ENCODE results near the gene MMP11. TPM values are rescaled to one million over a fixed set of nuclear protein-coding genes. Genes with fewer than 3 reads are reported as not detected.

The MMP11 gene
- total and polyA plus RNA-seq, 2 of the 13 experiments (the other 11 are each of a cell fraction or from before 2014, with no cell fraction given): 8.9 to 28.6 TPM

- no peak for TF ChIP-seq ARID5B (CRISPR knock-in tag; IDR thresholded peaks at IDR 0.05)
- no peak for TF ChIP-seq ZNF749 (CRISPR knock-in tag; IDR thresholded peaks at IDR 0.05; ENCODE audit: borderline replicate concordance)
- TF ChIP-seq, protein P1, sequence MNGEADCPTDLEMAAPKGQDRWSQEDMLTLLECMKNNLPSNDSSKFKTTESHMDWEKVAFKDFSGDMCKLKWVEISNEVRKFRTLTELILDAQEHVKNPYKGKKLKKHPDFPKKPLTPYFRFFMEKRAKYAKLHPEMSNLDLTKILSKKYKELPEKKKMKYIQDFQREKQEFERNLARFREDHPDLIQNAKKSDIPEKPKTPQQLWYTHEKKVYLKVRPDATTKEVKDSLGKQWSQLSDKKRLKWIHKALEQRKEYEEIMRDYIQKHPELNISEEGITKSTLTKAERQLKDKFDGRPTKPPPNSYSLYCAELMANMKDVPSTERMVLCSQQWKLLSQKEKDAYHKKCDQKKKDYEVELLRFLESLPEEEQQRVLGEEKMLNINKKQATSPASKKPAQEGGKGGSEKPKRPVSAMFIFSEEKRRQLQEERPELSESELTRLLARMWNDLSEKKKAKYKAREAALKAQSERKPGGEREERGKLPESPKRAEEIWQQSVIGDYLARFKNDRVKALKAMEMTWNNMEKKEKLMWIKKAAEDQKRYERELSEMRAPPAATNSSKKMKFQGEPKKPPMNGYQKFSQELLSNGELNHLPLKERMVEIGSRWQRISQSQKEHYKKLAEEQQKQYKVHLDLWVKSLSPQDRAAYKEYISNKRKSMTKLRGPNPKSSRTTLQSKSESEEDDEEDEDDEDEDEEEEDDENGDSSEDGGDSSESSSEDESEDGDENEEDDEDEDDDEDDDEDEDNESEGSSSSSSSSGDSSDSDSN (CRISPR knock-in tag; IDR thresholded peaks at IDR 0.05): peak; percentile 45; the same call in 1 of the 2 replicates
- TF ChIP-seq ZNF563 (CRISPR knock-in tag; IDR thresholded peaks at IDR 0.05): peak; percentile 43; the same call in 1 of the 2 replicates
- TF ChIP-seq RARA (CRISPR knock-in tag; IDR thresholded peaks at IDR 0.05): peak; percentile 17; the same call in 1 of the 2 replicates
- TF ChIP-seq SAP130 (CRISPR knock-in tag; IDR thresholded peaks at IDR 0.05; ENCODE audit: low read depth): 0 out of 2 replicates have a peak, but pooled peaks have one; percentile 20
- no peak for TF ChIP-seq ZNF605 (CRISPR knock-in tag; IDR thresholded peaks at IDR 0.05)
- TF ChIP-seq ZSCAN31 (CRISPR knock-in tag; IDR thresholded peaks at IDR 0.05; ENCODE audit: low read depth): peak; percentile 45; the same call in 1 of the 2 replicates
- no peak for TF ChIP-seq HOXD1 (CRISPR knock-in tag; IDR thresholded peaks at IDR 0.05)
- TF ChIP-seq ZNF782 (CRISPR knock-in tag; IDR thresholded peaks at IDR 0.05; ENCODE audit: borderline replicate concordance): 0 out of 2 replicates have a peak, but pooled peaks have one; percentile 1
- 0 out of 2 replicates have a peak, but pooled peaks have one; percentile 48 for TF ChIP-seq ZBTB7A (CRISPR knock-in tag; IDR thresholded peaks at IDR 0.05)
- TF ChIP-seq KDM5B (CRISPR knock-in tag; IDR thresholded peaks at IDR 0.05; ENCODE audit: borderline replicate concordance): peak; percentile 48; the same call in 1 of the 2 replicates
- TF ChIP-seq, protein P2, sequence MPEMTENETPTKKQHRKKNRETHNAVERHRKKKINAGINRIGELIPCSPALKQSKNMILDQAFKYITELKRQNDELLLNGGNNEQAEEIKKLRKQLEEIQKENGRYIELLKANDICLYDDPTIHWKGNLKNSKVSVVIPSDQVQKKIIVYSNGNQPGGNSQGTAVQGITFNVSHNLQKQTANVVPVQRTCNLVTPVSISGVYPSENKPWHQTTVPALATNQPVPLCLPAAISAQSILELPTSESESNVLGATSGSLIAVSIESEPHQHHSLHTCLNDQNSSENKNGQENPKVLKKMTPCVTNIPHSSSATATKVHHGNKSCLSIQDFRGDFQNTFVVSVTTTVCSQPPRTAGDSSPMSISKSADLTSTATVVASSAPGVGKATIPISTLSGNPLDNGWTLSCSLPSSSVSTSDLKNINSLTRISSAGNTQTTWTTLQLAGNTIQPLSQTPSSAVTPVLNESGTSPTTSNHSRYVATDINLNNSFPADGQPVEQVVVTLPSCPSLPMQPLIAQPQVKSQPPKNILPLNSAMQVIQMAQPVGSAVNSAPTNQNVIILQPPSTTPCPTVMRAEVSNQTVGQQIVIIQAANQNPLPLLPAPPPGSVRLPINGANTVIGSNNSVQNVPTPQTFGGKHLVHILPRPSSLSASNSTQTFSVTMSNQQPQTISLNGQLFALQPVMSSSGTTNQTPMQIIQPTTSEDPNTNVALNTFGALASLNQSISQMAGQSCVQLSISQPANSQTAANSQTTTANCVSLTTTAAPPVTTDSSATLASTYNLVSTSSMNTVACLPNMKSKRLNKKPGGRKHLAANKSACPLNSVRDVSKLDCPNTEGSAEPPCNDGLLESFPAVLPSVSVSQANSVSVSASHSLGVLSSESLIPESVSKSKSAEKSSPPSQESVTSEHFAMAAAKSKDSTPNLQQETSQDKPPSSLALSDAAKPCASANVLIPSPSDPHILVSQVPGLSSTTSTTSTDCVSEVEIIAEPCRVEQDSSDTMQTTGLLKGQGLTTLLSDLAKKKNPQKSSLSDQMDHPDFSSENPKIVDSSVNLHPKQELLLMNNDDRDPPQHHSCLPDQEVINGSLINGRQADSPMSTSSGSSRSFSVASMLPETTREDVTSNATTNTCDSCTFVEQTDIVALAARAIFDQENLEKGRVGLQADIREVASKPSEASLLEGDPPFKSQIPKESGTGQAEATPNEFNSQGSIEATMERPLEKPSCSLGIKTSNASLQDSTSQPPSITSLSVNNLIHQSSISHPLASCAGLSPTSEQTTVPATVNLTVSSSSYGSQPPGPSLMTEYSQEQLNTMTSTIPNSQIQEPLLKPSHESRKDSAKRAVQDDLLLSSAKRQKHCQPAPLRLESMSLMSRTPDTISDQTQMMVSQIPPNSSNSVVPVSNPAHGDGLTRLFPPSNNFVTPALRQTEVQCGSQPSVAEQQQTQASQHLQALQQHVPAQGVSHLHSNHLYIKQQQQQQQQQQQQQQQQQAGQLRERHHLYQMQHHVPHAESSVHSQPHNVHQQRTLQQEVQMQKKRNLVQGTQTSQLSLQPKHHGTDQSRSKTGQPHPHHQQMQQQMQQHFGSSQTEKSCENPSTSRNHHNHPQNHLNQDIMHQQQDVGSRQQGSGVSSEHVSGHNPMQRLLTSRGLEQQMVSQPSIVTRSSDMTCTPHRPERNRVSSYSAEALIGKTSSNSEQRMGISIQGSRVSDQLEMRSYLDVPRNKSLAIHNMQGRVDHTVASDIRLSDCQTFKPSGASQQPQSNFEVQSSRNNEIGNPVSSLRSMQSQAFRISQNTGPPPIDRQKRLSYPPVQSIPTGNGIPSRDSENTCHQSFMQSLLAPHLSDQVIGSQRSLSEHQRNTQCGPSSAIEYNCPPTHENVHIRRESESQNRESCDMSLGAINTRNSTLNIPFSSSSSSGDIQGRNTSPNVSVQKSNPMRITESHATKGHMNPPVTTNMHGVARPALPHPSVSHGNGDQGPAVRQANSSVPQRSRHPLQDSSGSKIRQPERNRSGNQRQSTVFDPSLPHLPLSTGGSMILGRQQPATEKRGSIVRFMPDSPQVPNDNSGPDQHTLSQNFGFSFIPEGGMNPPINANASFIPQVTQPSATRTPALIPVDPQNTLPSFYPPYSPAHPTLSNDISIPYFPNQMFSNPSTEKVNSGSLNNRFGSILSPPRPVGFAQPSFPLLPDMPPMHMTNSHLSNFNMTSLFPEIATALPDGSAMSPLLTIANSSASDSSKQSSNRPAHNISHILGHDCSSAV (CRISPR knock-in tag; IDR thresholded peaks at IDR 0.05; ENCODE audit: borderline replicate concordance): no peak
These were observed at the start of gene MMP11 (continued) for GRCh38 chr22:23772649-23773473.
